ENCODE data around the gene NEGR1.

NEGR1 gene

GRCh38 chr1:71634159-71634558 is 648.2 kb downstream of the NEGR1 start:
- H3K27ac ChIP-seq = no peak overlapping the region
- H3K9ac ChIP-seq = no peak overlapping the region
- no peaks in the 10 kb centered on the region for H3K36me3 ChIP-seq
- no peak overlapping the region for H3K4me3 ChIP-seq
- H3K27me3 ChIP-seq = no peaks in the 10 kb centered on the region
- H3K4me1 ChIP-seq = no peaks in the 10 kb centered on the region
- TF ChIP-seq Cebpa-rat (IDR thresholded peaks at IDR 0.05) = no peak
- peaks cover 0 to 5% (median 0%) of the 10 kb centered on the region in 11 experiments; a peak in 4 of 22 replicates for H3K9me3 ChIP-seq (replicated peaks in 1 of 11)
- H4K20me1 ChIP-seq = no peaks in the 10 kb centered on the region
- no peak overlapping the region for H3K4me2 ChIP-seq

GRCh38 chr1:71630073-71630472 is 652.3 kb downstream of the NEGR1 start:
- H3K4me3 ChIP-seq = no peak overlapping the region
- no peaks in the 10 kb centered on the region for H4K20me1 ChIP-seq
- no peak overlapping the region for H3K27ac ChIP-seq
- H3K4me1 ChIP-seq = no peaks in the 10 kb centered on the region
- H3K9me3 ChIP-seq (replicated peaks in 1 of 11) = peaks cover 0 to 9% (median 0%) of the 10 kb centered on the region in 11 experiments; a peak in 3 of 22 replicates
- no peak overlapping the region for H3K4me2 ChIP-seq
- H3K9ac ChIP-seq = no peak overlapping the region
- H3K36me3 ChIP-seq = no peaks in the 10 kb centered on the region
- no peaks in the 10 kb centered on the region for H3K27me3 ChIP-seq
- TF ChIP-seq Cebpa-rat (IDR thresholded peaks at IDR 0.05) = no peak

DNA sequence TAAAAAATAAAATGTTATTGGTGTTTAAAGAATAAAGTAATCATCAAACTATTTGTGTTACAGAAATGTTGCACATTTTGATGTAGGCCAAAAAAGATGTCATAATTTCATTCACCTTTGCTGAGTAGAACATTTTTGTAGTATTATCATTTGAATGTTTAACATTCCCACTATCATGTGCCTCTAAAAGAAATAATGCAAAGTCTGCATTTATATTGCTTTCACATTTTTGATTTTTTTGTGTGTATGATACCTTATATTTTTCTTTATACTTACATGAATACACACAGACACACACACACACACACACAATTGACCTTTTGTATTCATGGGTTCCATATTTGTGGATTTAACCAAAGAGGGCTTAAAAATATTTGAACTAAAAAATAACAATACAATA is 657.3 kb downstream of the NEGR1 start:
- Histone ChIP-seq H3K9ac (no peak overlapping the region), H3K36me3 (no peaks in the 10 kb centered on the region), H3K4me3 (no peak overlapping the region), H3K4me2 (no peak overlapping the region), H3K27me3 (no peaks in the 10 kb centered on the region), H3K27ac (no peak overlapping the region), H4K20me1 (no peaks in the 10 kb centered on the region; a peak in 1 of 22 replicates), H3K4me1 (no peaks in the 10 kb centered on the region), H3K9me3 (replicated peaks in 1 of 11) (peaks cover 0 to 9% (median 0%) of the 10 kb centered on the region in 11 experiments; a peak in 2 of 22 replicates)
- TF ChIP-seq Cebpa-rat (IDR thresholded peaks at IDR 0.05) = no peak

DNA sequence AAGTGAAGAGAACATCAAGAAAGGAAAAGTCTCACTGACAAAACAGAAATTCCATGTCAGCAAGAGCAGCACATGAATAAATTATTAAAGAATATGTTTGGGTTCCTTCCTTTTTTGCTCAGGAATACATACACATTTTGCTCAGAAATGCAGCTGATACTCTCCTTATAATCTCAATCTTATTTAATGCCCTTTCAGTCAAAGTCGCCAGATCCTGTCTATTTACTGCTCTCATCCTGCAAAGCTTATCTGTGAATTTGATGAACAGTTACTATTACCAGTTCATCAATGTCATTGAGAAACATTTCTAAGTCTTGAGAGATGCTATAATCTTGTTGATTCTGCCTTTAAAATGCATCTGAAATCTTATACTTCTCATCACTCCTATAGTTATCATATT is 658.5 kb downstream of the NEGR1 start:
- H3K36me3 ChIP-seq = no peaks in the 10 kb centered on the region
- no peak overlapping the region for H3K9ac ChIP-seq

DNA sequence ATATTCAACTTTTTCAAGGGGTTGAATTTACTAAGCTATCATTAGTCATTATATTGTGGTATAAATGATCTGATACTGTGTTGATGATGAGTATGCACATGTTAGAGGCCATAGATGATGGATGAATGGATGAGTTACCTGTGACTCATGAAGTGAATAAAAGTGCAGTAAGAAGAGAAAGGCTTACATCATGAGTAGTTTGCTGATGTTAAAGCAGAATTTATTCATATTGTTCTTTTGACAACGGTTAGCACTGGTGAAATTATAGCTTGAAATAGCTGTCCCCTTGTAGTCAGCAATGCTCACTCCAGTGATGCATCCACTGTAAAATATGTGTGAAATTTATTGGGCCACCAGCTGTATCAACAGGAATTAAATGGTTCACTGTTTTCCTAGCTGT is 660.6 kb downstream of the NEGR1 start:
- TF ChIP-seq Cebpa-rat (IDR thresholded peaks at IDR 0.05) = no peak
- H4K20me1 ChIP-seq = no peaks in the 10 kb centered on the region; a peak in 1 of 22 replicates
- peaks cover 0 to 8% (median 0%) of the 10 kb centered on the region in 11 experiments; a peak in 3 of 22 replicates for H3K9me3 ChIP-seq (replicated peaks in 1 of 11)
- H3K9ac ChIP-seq = no peak overlapping the region
- no peaks in the 10 kb centered on the region for H3K4me1 ChIP-seq
- H3K27me3 ChIP-seq = no peaks in the 10 kb centered on the region
- H3K36me3 ChIP-seq = no peaks in the 10 kb centered on the region
- H3K27ac ChIP-seq = no peak overlapping the region
- no peak overlapping the region for H3K4me2 ChIP-seq
- no peak overlapping the region for H3K4me3 ChIP-seq

More for the DNA sequence above, 658.5 kb downstream of the NEGR1 start:
- Histone ChIP-seq H3K4me2 (no peak overlapping the region), H3K27ac (no peak overlapping the region), H4K20me1 (no peaks in the 10 kb centered on the region; a peak in 1 of 22 replicates), H3K4me3 (no peak overlapping the region), H3K27me3 (no peaks in the 10 kb centered on the region), H3K9me3 (replicated peaks in 1 of 11) (peaks cover 0 to 9% (median 0%) of the 10 kb centered on the region in 11 experiments; a peak in 2 of 22 replicates), H3K4me1 (no peaks in the 10 kb centered on the region)
- no peak for TF ChIP-seq Cebpa-rat (IDR thresholded peaks at IDR 0.05)

GRCh38 chr1:71618766-71619530 is 663.4 kb downstream of the NEGR1 start:
- Histone ChIP-seq H3K9ac (no peak overlapping the region), H3K36me3 (no peaks in the 10 kb centered on the region), H3K27ac (no peak overlapping the region), H3K27me3 (no peaks in the 10 kb centered on the region), H3K9me3 (replicated peaks in 1 of 11) (peaks cover 0 to 15% (median 6%) of the 10 kb centered on the region in 11 experiments; a peak in 5 of 22 replicates), H3K4me2 (no peak overlapping the region), H4K20me1 (no peaks in the 10 kb centered on the region; a peak in 1 of 22 replicates), H3K4me3 (no peak overlapping the region), H3K4me1 (no peaks in the 10 kb centered on the region)
- no peak for TF ChIP-seq Cebpa-rat (IDR thresholded peaks at IDR 0.05)

GRCh38 chr1:71618191-71618590 is 664.1 kb downstream of the NEGR1 start:
- Histone ChIP-seq H4K20me1 (no peaks in the 10 kb centered on the region; a peak in 1 of 22 replicates), H3K4me2 (no peak overlapping the region), H3K4me3 (no peak overlapping the region), H3K9ac (no peak overlapping the region), H3K9me3 (replicated peaks in 1 of 11) (peaks cover 0 to 15% (median 6%) of the 10 kb centered on the region in 11 experiments; a peak in 5 of 22 replicates), H3K4me1 (no peaks in the 10 kb centered on the region), H3K27ac (no peak overlapping the region), H3K27me3 (no peaks in the 10 kb centered on the region), H3K36me3 (no peaks in the 10 kb centered on the region; a peak in 1 of 22 replicates)
- no peak for TF ChIP-seq Cebpa-rat (IDR thresholded peaks at IDR 0.05)

DNA sequence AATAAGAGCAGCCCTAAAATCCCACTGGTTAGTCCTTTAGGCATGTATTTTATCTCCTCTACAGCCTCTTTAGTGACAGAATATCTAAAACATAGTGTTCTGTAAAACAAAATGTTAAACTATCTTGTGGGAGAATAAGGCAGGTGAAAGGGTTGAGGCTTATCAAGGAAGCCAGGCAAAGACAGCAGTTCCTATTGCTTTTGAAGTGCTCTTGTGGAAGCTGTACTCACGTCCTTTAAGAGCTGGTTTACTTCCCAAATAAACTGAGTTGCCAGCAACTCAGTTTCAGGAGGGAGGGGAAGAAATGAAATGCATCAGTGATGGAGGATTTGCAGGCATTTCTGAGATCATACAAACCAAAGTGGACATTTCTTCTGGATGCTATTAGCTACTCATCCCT is 671.9 kb downstream of the NEGR1 start:
- no peak overlapping the region for H3K4me2 ChIP-seq
- H3K4me1 ChIP-seq = no peaks in the 10 kb centered on the region
- H3K36me3 ChIP-seq = peaks cover 0 to 36% (median 8%) of the 10 kb centered on the region in 11 experiments; a peak in 8 of 22 replicates
- no peak overlapping the region for H3K9ac ChIP-seq
- TF ChIP-seq Cebpa-rat (IDR thresholded peaks at IDR 0.05) = no peak
- H3K27ac ChIP-seq = no peak overlapping the region
- H4K20me1 ChIP-seq = no peaks in the 10 kb centered on the region; a peak in 1 of 22 replicates
- no peaks in the 10 kb centered on the region for H3K27me3 ChIP-seq
- no peak overlapping the region for H3K4me3 ChIP-seq
- H3K9me3 ChIP-seq (replicated peaks in 1 of 11) = peaks cover 13 to 31% (median 20%) of the 10 kb centered on the region in 11 experiments; a peak in 21 of 22 replicates

DNA sequence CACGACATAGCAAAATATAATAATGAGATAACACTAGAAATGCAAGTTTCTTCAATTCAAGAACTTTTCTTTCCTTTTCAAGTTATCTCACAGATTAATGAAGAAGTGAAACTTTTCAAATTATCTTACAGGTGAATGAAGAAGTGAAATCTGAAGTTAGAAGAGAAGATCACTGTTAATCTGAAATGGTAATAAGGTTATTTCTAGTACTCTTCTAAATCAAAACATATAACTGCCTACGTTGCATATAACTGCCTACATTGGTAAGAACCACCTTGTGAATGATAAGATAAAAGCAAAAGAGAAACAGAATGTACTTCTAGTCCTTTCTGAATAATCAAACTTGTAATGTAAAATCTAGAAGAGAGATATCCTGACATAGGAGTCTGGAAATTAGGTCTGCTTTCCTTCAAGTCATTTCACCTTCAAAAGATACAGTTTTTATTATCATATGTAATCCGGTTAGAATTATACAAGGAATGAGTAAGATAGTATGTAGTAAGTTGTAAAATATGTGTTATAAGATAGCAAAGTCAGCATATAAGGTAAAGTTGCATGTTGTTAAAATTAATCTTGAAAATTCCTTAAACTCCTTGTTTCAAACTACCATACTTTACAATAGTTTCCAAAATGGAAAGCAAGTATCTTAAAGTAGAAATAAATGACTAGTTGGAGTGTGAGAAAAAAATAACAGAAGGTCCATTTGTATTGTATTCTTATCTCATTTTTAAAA is 679.1 kb downstream of the NEGR1 start:
- no peaks in the 10 kb centered on the region for H3K27me3 ChIP-seq
- no peak for TF ChIP-seq Cebpa-rat (IDR thresholded peaks at IDR 0.05)
- H3K36me3 ChIP-seq = peaks cover 0 to 20% (median 0%) of the 10 kb centered on the region in 11 experiments; a peak in 7 of 22 replicates
- H3K4me3 ChIP-seq = no peak overlapping the region
- peaks cover 0 to 21% (median 11%) of the 10 kb centered on the region in 11 experiments; a peak in 16 of 22 replicates for H3K9me3 ChIP-seq (replicated peaks in 1 of 11)
- no peaks in the 10 kb centered on the region for H3K4me1 ChIP-seq
- no peak overlapping the region for H3K4me2 ChIP-seq
- no peaks in the 10 kb centered on the region for H4K20me1 ChIP-seq
- H3K9ac ChIP-seq = no peak overlapping the region
- no peak overlapping the region for H3K27ac ChIP-seq
